ENCODE data around the gene COG5. TPM values are rescaled to one million over a fixed set of nuclear protein-coding genes. Genes with fewer than 3 reads are reported as not detected.

Gene COG5
- total RNA-seq, 2 donors from 2014 or later, result 50.1 to 102 TPM

DNA sequence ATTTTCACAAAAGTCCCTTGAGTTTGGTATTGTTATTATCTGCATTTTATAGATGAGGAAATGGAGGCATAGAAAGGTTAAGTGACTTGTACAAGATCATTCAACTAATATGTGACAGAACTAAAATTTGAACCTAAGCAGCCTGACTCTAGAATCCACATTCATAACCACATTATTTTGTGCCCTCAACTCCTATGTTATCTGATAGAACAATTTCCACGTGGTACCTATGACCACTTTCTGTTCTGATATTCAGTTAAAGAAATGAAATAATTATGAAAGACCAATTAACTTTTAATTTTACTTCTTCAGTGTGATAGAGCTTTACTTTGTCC is 33.8 kb upstream of the COG5 start:
- intact Hi-C loops (cut with DNase I), result no loop called here
- ATAC-seq, result no peak
- H3K36me3 ChIP-seq (replicated peaks in 1 of 2; ENCODE audit: insufficient read depth in 1 of 2, low read depth in 2 of 2), result peaks cover 0 to 2% of the 10 kb centered on the region in 2 donors
- H3K27me3 ChIP-seq, result no peaks in the 10 kb centered on the region
- no peak for DNase-seq
- no peak overlapping the region for H3K4me3 ChIP-seq
- no peaks in the 10 kb centered on the region for H3K9me3 ChIP-seq
- no peak overlapping the region for H3K27ac ChIP-seq
- H3K4me1 ChIP-seq, result peaks cover 6% of the 10 kb centered on the region
- TF ChIP-seq, protein P1, sequence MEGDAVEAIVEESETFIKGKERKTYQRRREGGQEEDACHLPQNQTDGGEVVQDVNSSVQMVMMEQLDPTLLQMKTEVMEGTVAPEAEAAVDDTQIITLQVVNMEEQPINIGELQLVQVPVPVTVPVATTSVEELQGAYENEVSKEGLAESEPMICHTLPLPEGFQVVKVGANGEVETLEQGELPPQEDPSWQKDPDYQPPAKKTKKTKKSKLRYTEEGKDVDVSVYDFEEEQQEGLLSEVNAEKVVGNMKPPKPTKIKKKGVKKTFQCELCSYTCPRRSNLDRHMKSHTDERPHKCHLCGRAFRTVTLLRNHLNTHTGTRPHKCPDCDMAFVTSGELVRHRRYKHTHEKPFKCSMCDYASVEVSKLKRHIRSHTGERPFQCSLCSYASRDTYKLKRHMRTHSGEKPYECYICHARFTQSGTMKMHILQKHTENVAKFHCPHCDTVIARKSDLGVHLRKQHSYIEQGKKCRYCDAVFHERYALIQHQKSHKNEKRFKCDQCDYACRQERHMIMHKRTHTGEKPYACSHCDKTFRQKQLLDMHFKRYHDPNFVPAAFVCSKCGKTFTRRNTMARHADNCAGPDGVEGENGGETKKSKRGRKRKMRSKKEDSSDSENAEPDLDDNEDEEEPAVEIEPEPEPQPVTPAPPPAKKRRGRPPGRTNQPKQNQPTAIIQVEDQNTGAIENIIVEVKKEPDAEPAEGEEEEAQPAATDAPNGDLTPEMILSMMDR (IDR thresholded peaks at IDR 0.05), result no peak
- no peak for TF ChIP-seq POLR2A (IDR thresholded peaks at IDR 0.05)
- 73 to 82% methylated on average over 1 of the region's 1 CpG for WGBS, 2 donors

DNA sequence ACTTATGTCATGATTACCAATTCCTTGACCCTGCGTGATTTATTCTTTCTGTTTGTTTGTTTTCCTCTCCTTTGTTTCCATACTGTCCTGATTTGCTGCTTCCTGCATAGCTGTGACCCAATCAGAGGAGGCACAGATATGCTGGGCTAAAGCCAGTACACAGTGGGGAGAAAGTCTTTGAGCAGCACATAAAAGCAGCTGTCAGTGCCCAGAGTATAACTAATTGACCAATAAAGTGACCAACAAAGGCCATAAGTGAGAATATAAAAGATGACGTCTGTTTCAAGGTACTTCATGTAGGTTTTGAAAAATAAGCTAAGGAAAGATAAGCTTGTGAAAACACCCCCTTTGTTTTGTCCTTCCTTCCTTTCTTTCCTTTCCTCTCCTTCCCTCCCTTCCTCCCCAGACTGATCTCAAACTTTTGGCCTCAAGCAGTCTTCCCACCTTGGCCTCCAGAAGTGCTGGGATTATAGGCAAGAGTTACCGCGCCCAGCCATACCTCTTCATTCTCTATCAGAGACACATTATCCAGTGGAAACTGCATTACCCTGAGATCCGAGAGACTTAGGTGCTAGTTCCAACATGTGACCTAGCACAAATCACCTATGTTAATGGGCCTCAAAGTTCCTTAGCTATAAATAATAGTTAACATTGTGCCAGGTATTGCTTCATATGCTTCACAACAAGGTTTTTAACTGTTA is 33.3 kb upstream of the COG5 start:
- intact Hi-C loops (cut with DNase I), result no loop called here
- ATAC-seq, result no peak
- no peaks in the 10 kb centered on the region for H3K27me3 ChIP-seq
- no peak overlapping the region for H3K4me3 ChIP-seq
- H3K27ac ChIP-seq, result no peak overlapping the region
- no peak for DNase-seq
- peaks cover 3% of the 10 kb centered on the region for H3K4me1 ChIP-seq
- TF ChIP-seq, protein P1 (IDR thresholded peaks at IDR 0.05), result no peak
- no peak for TF ChIP-seq POLR2A (IDR thresholded peaks at IDR 0.05)
- H3K9me3 ChIP-seq, result no peaks in the 10 kb centered on the region
- WGBS, 2 donors, result 73 to 79% methylated on average over 5 of the region's 5 CpGs
- H3K36me3 ChIP-seq (replicated peaks in 1 of 2; ENCODE audit: insufficient read depth in 1 of 2, low read depth in 2 of 2), result peaks cover 0 to 2% of the 10 kb centered on the region in 2 donors

DNA sequence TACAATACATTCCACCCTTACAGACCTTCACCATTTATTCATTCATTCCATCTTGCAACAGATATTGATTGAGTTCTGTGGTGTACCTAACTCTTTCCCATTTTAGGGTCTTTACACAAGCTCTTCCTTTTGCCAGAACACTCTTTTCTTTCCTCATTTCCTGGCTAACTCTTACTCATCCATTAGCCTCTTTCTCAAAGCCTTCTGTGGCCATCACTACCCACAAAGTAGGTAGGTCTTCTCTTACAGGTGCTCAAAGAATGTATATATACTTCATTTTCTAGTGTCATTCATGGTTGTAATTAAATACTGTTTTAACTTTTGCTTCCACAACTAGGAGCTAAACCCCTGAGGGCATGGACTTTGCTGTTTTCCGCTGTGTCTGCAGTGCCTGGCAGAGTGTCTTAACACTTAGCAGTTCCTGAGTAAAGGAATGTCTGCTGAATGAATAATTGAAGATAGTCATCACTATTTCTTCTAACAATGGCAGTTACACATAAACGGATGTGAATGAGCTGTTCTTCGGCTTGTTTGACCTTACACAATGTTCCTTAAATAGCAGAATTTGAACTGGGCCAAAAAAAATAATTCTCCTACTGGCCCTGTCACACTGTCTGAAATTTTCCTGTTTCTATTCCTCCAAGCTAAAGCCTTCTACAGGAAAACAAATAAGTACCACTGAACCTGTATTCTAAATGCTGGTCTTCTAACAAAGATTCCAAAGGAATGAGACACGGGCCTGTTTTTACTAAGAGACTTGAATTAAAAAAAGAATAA is 31.4 kb upstream of the COG5 start:
- ATAC-seq (peak; percentile 76), DNase-seq (no peak)
- peaks cover 0 to 2% of the 10 kb centered on the region in 2 donors for H3K36me3 ChIP-seq (replicated peaks in 1 of 2; ENCODE audit: insufficient read depth in 1 of 2, low read depth in 2 of 2)
- H3K27me3 ChIP-seq, result no peaks in the 10 kb centered on the region
- WGBS, 2 donors, result 63 to 67% methylated on average over 4 of the region's 4 CpGs
- no peak for TF ChIP-seq POLR2A (IDR thresholded peaks at IDR 0.05)
- TF ChIP-seq, protein P1 (IDR thresholded peaks at IDR 0.05), result no peak
- H3K4me1 ChIP-seq, result no peaks in the 10 kb centered on the region
- no peaks in the 10 kb centered on the region for H3K9me3 ChIP-seq
- H3K27ac ChIP-seq, result peak overlapping the region in 1 of 4 donors; percentile 2
- H3K4me3 ChIP-seq, result no peak overlapping the region
- intact Hi-C loops (cut with DNase I), result no loop called here

DNA sequence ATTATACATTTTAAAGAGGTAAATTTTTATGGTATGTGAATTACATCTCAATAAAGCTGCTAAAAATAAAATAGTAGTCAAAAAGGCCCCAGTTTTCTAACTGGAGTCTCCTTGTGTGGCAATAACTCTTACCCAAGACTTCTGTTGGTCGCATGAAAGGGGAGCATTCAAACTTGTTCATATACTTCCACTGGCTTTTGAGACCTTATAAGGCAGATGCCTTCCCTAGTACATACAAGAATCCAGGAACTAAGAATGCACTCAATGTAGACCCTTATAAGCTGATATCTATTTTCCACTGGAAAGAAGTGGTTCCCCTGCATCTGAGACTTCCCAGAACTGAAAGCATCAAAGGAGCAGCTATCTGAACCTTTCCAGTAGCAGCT is 29.3 kb upstream of the COG5 start:
- peaks cover 0 to 3% of the 10 kb centered on the region in 2 donors for H3K36me3 ChIP-seq (replicated peaks in 1 of 2; ENCODE audit: insufficient read depth in 1 of 2, low read depth in 2 of 2)
- DNase-seq (no peak), ATAC-seq (no peak)
- H3K4me3 ChIP-seq, result no peak overlapping the region
- no peaks in the 10 kb centered on the region for H3K4me1 ChIP-seq
- 88 to 96% methylated on average over 1 of the region's 1 CpG for WGBS, 2 donors
- H3K27me3 ChIP-seq, result no peaks in the 10 kb centered on the region
- TF ChIP-seq, protein P1 (IDR thresholded peaks at IDR 0.05), result no peak
- no peak for TF ChIP-seq POLR2A (IDR thresholded peaks at IDR 0.05)
- no peaks in the 10 kb centered on the region for H3K9me3 ChIP-seq
- intact Hi-C loops (cut with DNase I), result no loop called here
- no peak overlapping the region for H3K27ac ChIP-seq
